Measurements from ENCODE around the gene C1orf87. TPM values are rescaled to one million over a fixed set of nuclear protein-coding genes. Genes with fewer than 3 reads are reported as not detected.
"Not testable (repeated sequence)": the region's sequence is repeated elsewhere in the genome, so short reads cannot be mapped to it uniquely, and the experiment has no call there.

C1orf87 gene
- total and polyA plus RNA-seq, 2 donors (not counting 3 experiments of a cell fraction or from before 2014, with no cell fraction given), result not detected

GRCh38 chr1:59969542-59970175 lies 103.9 kb downstream of the C1orf87 start:
- H3K9me1 ChIP-seq (replicated peaks; ENCODE audit: control insufficient read depth, extremely low read depth, insufficient read depth, low read length); H3K9ac ChIP-seq (replicated peaks; ENCODE audit: extremely low read depth, insufficient read depth, low read length); H3K4me2 ChIP-seq (ENCODE audit: insufficient read depth, low read length); POLR2A ChIA-PET; H3K4me3 ChIP-seq (replicated peaks in 1 of 3; ENCODE audit: insufficient read depth in 1 of 3, low read depth in 1 of 3, low read length in 3 of 3); H3K27me3 ChIP-seq (ENCODE audit: control insufficient read depth in 2 of 2, insufficient read depth in 2 of 2, low read length in 2 of 2); H3K36me3 ChIP-seq (ENCODE audit: control insufficient read depth in 2 of 2, extremely low read depth in 1 of 2, insufficient read depth in 2 of 2, low read length in 2 of 2); H3K4me1 ChIP-seq (ENCODE audit: control insufficient read depth, extremely low read depth, insufficient read depth, low read length); DNase-seq (ENCODE audit: low read depth, low spot score); H3K79me2 ChIP-seq (ENCODE audit: control insufficient read depth, insufficient read depth, low read length); H4K20me1 ChIP-seq (replicated peaks; ENCODE audit: control insufficient read depth, extremely low read depth, insufficient read depth, low read length); H3K9me3 ChIP-seq (replicated peaks; ENCODE audit: control insufficient read depth, insufficient read depth, low read length); BruUV-seq (replicated peaks); H3K27ac ChIP-seq (ENCODE audit: insufficient read depth, low read depth, low read length); dilution Hi-C loops (cut with MboI; ENCODE audit: extremely low pct_ligation_motif_present, low sequenced_read_pairs); H2AFZ ChIP-seq (ENCODE audit: low read depth, low read length); FAIRE-seq: not testable (repeated sequence)
- CTCF ChIA-PET, result interaction anchor here (1.1 to 1.9 kb wide), 3 partner anchors 20 to 1884 kb away, joined by 3 to 7 read pairs (median 5); no protein-coding TSS in a partner anchor
- intact Hi-C loops (cut with micrococcal nuclease), result loop anchor here (2.0 to 10.0 kb wide), 5 partner anchors 187 to 1615 kb away; no protein-coding TSS in a partner anchor

GRCh38 chr1:59968746-59969145 lies 104.8 kb downstream of the C1orf87 start:
- H3K4me3 ChIP-seq (replicated peaks in 1 of 3; ENCODE audit: insufficient read depth in 1 of 3, low read depth in 1 of 3, low read length in 3 of 3); POLR2A ChIA-PET; H3K27ac ChIP-seq (ENCODE audit: insufficient read depth, low read depth, low read length); H2AFZ ChIP-seq (ENCODE audit: low read depth, low read length); DNase-seq (ENCODE audit: low read depth, low spot score); H3K4me2 ChIP-seq (ENCODE audit: insufficient read depth, low read length); H3K4me1 ChIP-seq (ENCODE audit: control insufficient read depth, extremely low read depth, insufficient read depth, low read length); H3K9ac ChIP-seq (replicated peaks; ENCODE audit: extremely low read depth, insufficient read depth, low read length); H3K27me3 ChIP-seq (ENCODE audit: control insufficient read depth in 2 of 2, insufficient read depth in 2 of 2, low read length in 2 of 2); H4K20me1 ChIP-seq (replicated peaks; ENCODE audit: control insufficient read depth, extremely low read depth, insufficient read depth, low read length); H3K79me2 ChIP-seq (ENCODE audit: control insufficient read depth, insufficient read depth, low read length); intact Hi-C loops (cut with micrococcal nuclease); BruUV-seq (replicated peaks); dilution Hi-C loops (cut with MboI; ENCODE audit: extremely low pct_ligation_motif_present, low sequenced_read_pairs); H3K36me3 ChIP-seq (ENCODE audit: control insufficient read depth in 2 of 2, extremely low read depth in 1 of 2, insufficient read depth in 2 of 2, low read length in 2 of 2); H3K9me3 ChIP-seq (replicated peaks; ENCODE audit: control insufficient read depth, insufficient read depth, low read length); FAIRE-seq; H3K9me1 ChIP-seq (replicated peaks; ENCODE audit: control insufficient read depth, extremely low read depth, insufficient read depth, low read length): not testable (repeated sequence)
- CTCF ChIA-PET, result interaction anchor here (1.1 to 2.2 kb wide), 4 partner anchors 8 to 1885 kb away, joined by 3 to 13 read pairs (median 4); no protein-coding TSS in a partner anchor

Measured in endothelial cell of umbilical vein (primary cell).